ENCODE measurements around the gene PLK5.

DNA sequence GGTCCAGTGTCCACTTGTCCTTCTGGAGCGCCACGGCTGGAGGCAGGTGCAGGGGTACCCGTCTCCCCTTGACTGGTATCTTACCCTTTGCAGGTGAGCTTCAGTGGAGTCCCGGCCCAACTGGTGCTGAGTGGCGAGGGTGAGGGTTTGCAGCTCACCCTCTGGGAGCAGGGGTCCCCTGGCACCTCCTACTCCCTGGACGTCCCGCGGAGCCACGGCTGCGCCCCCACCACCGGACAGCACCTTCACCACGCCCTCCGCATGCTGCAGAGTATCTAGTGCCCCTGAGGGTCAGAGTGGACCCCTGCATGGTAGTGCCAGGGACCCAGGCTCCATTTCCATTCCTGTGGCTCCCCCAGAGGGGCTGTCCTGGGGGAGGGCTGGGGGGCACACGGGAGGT is 11.1 kb downstream of the PLK5 start:
- TF ChIP-seq, protein P1, sequence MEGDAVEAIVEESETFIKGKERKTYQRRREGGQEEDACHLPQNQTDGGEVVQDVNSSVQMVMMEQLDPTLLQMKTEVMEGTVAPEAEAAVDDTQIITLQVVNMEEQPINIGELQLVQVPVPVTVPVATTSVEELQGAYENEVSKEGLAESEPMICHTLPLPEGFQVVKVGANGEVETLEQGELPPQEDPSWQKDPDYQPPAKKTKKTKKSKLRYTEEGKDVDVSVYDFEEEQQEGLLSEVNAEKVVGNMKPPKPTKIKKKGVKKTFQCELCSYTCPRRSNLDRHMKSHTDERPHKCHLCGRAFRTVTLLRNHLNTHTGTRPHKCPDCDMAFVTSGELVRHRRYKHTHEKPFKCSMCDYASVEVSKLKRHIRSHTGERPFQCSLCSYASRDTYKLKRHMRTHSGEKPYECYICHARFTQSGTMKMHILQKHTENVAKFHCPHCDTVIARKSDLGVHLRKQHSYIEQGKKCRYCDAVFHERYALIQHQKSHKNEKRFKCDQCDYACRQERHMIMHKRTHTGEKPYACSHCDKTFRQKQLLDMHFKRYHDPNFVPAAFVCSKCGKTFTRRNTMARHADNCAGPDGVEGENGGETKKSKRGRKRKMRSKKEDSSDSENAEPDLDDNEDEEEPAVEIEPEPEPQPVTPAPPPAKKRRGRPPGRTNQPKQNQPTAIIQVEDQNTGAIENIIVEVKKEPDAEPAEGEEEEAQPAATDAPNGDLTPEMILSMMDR (conservative IDR thresholded peaks at IDR 0.05; ENCODE audit: low read depth, low read length) = no peak
- no peak for TF ChIP-seq EZH2 (IDR thresholded peaks at IDR 0.05; ENCODE audit: borderline replicate concordance, low read depth, low read length, poor library complexity, severe bottlenecking)

Measured in A673 (cell line).